ENCODE data around the gene SNX32.

The SNX32 gene

GRCh38 chr11:65868076-65868667, 34.4 kb downstream of the SNX32 start:
- Histone ChIP-seq H3K4me1 (ENCODE audit: control insufficient read depth, insufficient read depth, low read length) (no peaks in the 10 kb centered on the region), H3K36me3 (ENCODE audit: control insufficient read depth in 2 of 2, insufficient read depth in 1 of 2, low read length in 2 of 2) (peaks cover 0 to 49% of the 10 kb centered on the region in 2 experiments; a peak in 1 of 3 replicates), H3K4me3 (ENCODE audit: low read depth, low read length) (no peak overlapping the region), H3K9me3 (ENCODE audit: control insufficient read depth, insufficient read depth, low read depth, low read length) (no peaks in the 10 kb centered on the region), H3K27ac (ENCODE audit: extremely low read depth, low read depth, low read length) (no peak overlapping the region)
- TF ChIP-seq ZNF76 (tag by site-specific recombination; IDR thresholded peaks at IDR 0.05; ENCODE audit: borderline replicate concordance, low read depth) (0 out of 2 replicates have a peak, but pooled peaks have one; percentile 35), ZNF623 (tag by site-specific recombination; IDR thresholded peaks at IDR 0.05) (no peak)
- ChIA-PET POLR2A (interaction anchor here (0.5 to 6.6 kb wide), 7 partner anchors 8 to 125 kb away, joined by 3 to 111 read pairs (median 9); partner anchors contain the start of genes CFL1, CTSW, FIBP and MUS81), CTCF (interaction anchor here (0.7 to 4.2 kb wide), 4 partner anchors 8 to 28 kb away, joined by 3 to 37 read pairs (median 11); partner anchors contain the start of gene MUS81)

GRCh38 chr11:65868907-65869306, 35.1 kb downstream of the SNX32 start:
- H3K9me3 ChIP-seq (ENCODE audit: control insufficient read depth, insufficient read depth, low read depth, low read length): no peaks in the 10 kb centered on the region
- ChIA-PET CTCF (interaction anchor here (0.6 to 4.2 kb wide), 5 partner anchors 9 to 158 kb away, joined by 4 to 37 read pairs (median 5); partner anchors contain the start of gene MUS81), POLR2A (interaction anchor here (0.6 to 6.6 kb wide), 10 partner anchors 9 to 151 kb away, joined by 3 to 111 read pairs (median 6); partner anchors contain the start of genes CCDC85B, CFL1, CTSW and FIBP)
- TF ChIP-seq ZNF843 (tag by site-specific recombination; IDR thresholded peaks at IDR 0.05): no peak
- TF ChIP-seq GLI4 (tag by site-specific recombination; IDR thresholded peaks at IDR 0.05): no peak
- no peak for TF ChIP-seq ZNF692 (tag by site-specific recombination; IDR thresholded peaks at IDR 0.05)
- no peak for TF ChIP-seq ZNF670 (tag by site-specific recombination; IDR thresholded peaks at IDR 0.05; ENCODE audit: low read depth)
- no peak for TF ChIP-seq YY1 (tag by site-specific recombination; IDR thresholded peaks at IDR 0.05)
- TF ChIP-seq ZNF76 (tag by site-specific recombination; IDR thresholded peaks at IDR 0.05; ENCODE audit: borderline replicate concordance, low read depth): no peak
- no peak for TF ChIP-seq FEZF1 (tag by site-specific recombination; IDR thresholded peaks at IDR 0.05)
- peaks cover 0 to 42% of the 10 kb centered on the region in 2 experiments; a peak in 1 of 3 replicates for H3K36me3 ChIP-seq (ENCODE audit: control insufficient read depth in 2 of 2, insufficient read depth in 1 of 2, low read length in 2 of 2)
- no peak overlapping the region for H3K27ac ChIP-seq (ENCODE audit: extremely low read depth, low read depth, low read length)
- H3K4me1 ChIP-seq (ENCODE audit: control insufficient read depth, insufficient read depth, low read length): no peaks in the 10 kb centered on the region
- no peak overlapping the region for H3K4me3 ChIP-seq (ENCODE audit: low read depth, low read length)

GRCh38 chr11:65869643-65870306, 36.0 kb downstream of the SNX32 start:
- ChIA-PET POLR2A (interaction anchor here (0.6 to 6.6 kb wide), 7 partner anchors 9 to 209 kb away, joined by 3 to 111 read pairs (median 3); partner anchors contain the start of genes CFL1, KAT5 and MUS81), CTCF (interaction anchor here (0.6 to 4.2 kb wide), 6 partner anchors 10 to 382 kb away, joined by 3 to 37 read pairs (median 5); partner anchors contain the start of gene MUS81)
- H3K4me1 ChIP-seq (ENCODE audit: control insufficient read depth, insufficient read depth, low read length): no peaks in the 10 kb centered on the region
- H3K4me3 ChIP-seq (ENCODE audit: low read depth, low read length): no peak overlapping the region
- H3K36me3 ChIP-seq (ENCODE audit: control insufficient read depth in 2 of 2, insufficient read depth in 1 of 2, low read length in 2 of 2): peaks cover 0 to 33% of the 10 kb centered on the region in 2 experiments; a peak in 1 of 3 replicates
- no peak overlapping the region for H3K27ac ChIP-seq (ENCODE audit: extremely low read depth, low read depth, low read length)
- no peaks in the 10 kb centered on the region for H3K9me3 ChIP-seq (ENCODE audit: control insufficient read depth, insufficient read depth, low read depth, low read length)
- TF ChIP-seq ZNF677 (tag by site-specific recombination; IDR thresholded peaks at IDR 0.05): no peak
- no peak for TF ChIP-seq ZNF202 (tag by site-specific recombination; IDR thresholded peaks at IDR 0.05; ENCODE audit: borderline replicate concordance)
- TF ChIP-seq CTCF (tag by site-specific recombination; IDR thresholded peaks at IDR 0.05): no peak
- TF ChIP-seq ZNF311 (tag by site-specific recombination; IDR thresholded peaks at IDR 0.05; ENCODE audit: borderline replicate concordance): no peak
- TF ChIP-seq PATZ1 (tag by site-specific recombination; IDR thresholded peaks at IDR 0.05): 0 out of 2 replicates have a peak, but pooled peaks have one; percentile 19
- no peak for TF ChIP-seq ZNF571 (tag by site-specific recombination; IDR thresholded peaks at IDR 0.05)
- TF ChIP-seq ZNF658 (tag by site-specific recombination; IDR thresholded peaks at IDR 0.05): no peak
- no peak for TF ChIP-seq TSHZ1 (tag by site-specific recombination; IDR thresholded peaks at IDR 0.05; ENCODE audit: borderline replicate concordance)
- no peak for TF ChIP-seq ZNF292 (tag by site-specific recombination; IDR thresholded peaks at IDR 0.05; ENCODE audit: borderline replicate concordance, low read depth)
- no peak for TF ChIP-seq ZNF48 (tag by site-specific recombination; IDR thresholded peaks at IDR 0.05)
- TF ChIP-seq ZIC2 (tag by site-specific recombination; IDR thresholded peaks at IDR 0.05): peak; percentile 55

Data from HEK293 (cell line).